ENCODE results near the gene MLF2. TPM values are rescaled to one million over a fixed set of nuclear protein-coding genes. Genes with fewer than 3 reads are reported as not detected.
A peak's percentile ranks its signal among the peaks of the same experiment; 100 is the strongest.

The MLF2 gene
- total RNA-seq, 2 experiments from 2014 or later: 140 to 141 TPM

DNA sequence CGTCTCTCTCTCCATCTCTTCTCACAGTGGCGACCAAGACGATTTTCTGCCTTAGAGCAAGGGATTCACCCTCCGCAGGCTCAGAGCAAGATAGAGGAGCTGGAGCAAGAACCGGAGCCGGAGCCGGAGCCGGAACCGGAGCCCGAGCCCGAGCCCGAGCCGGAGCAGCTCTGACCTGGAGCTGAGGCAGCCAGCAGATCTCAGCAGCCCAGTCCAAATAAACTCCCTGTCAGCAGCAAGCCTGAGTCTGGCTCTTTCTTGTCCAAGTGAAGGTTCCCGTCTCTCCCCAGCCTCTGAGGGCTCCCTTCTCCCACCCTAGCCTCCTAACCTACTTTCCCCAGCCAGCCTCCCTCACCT lies 25.3 kb upstream of the MLF2 start:
- Mint-ChIP-seq H3K36me3 (peaks cover 47% of the 10 kb centered on the region), H3K4me3 (peak overlapping the region; percentile 67), H3K27ac (peak overlapping the region; percentile 46), H3K4me1 (ENCODE audit: low read depth) (peaks cover 73% of the 10 kb centered on the region), H3K9me3 (no peaks in the 10 kb centered on the region), H3K27me3 (peaks cover 2% of the 10 kb centered on the region)
- no peak for DNase-seq
- CTCF ChIA-PET: interaction anchor here (0.6 to 5.2 kb wide), 21 partner anchors 9 to 179 kb away, joined by 3 to 72 read pairs (median 4); partner anchors contain the start of genes CD4, MLF2, PTMS and ZNF384
- POLR2A ChIA-PET: interaction anchor here (0.6 to 1.8 kb wide), 5 partner anchors 11 to 146 kb away, joined by 3 to 19 read pairs (median 5); partner anchors contain the start of genes CD4, MLF2 and PTMS
- intact Hi-C loops (cut with micrococcal nuclease): no loop called here

- CTCF ChIA-PET: interaction anchor here (0.6 to 5.2 kb wide), 5 partner anchors 11 to 182 kb away, joined by 3 to 72 read pairs (median 3); partner anchors contain the start of genes MLF2 and PTMS
Measured at GRCh38 chr12:6777386-6777785, 24.4 kb upstream of the MLF2 start.

GRCh38 chr12:6775185-6776174 lies 22.5 kb upstream of the MLF2 start:
- intact Hi-C loops (cut with micrococcal nuclease): loop anchor here (2.0 kb wide), 1 partner anchor 15 kb away; no protein-coding TSS in a partner anchor
- Mint-ChIP-seq H3K9me3 (no peaks in the 10 kb centered on the region), H3K4me1 (ENCODE audit: low read depth) (peaks cover 76% of the 10 kb centered on the region), H3K4me3 (peak overlapping the region; percentile 80), H3K27ac (peak overlapping the region; percentile 80), H3K27me3 (peaks cover 3% of the 10 kb centered on the region), H3K36me3 (peaks cover 52% of the 10 kb centered on the region)
- CTCF ChIA-PET: interaction anchor here (1.0 to 5.2 kb wide), 5 partner anchors 9 to 22 kb away, joined by 3 to 51 read pairs (median 8); partner anchors contain the start of genes CD4, MLF2 and PTMS
- POLR2A ChIA-PET: interaction anchor here (1.4 to 3.7 kb wide), 3 partner anchors 14 to 22 kb away, joined by 5 to 13 read pairs (median 12); partner anchors contain the start of genes CD4 and MLF2
- DNase-seq: peak; percentile 22

More at GRCh38 chr12:6777386-6777785, 24.4 kb upstream of the MLF2 start:
- Mint-ChIP-seq H3K9me3 (no peaks in the 10 kb centered on the region), H3K27ac (no peak overlapping the region), H3K4me3 (no peak overlapping the region), H3K27me3 (peaks cover 3% of the 10 kb centered on the region), H3K4me1 (ENCODE audit: low read depth) (peaks cover 69% of the 10 kb centered on the region), H3K36me3 (peaks cover 49% of the 10 kb centered on the region)
- intact Hi-C loops (cut with micrococcal nuclease): no loop called here
- POLR2A ChIA-PET: interaction anchor here (0.7 to 1.0 kb wide), 3 partner anchors 9 to 84 kb away, joined by 3 to 6 read pairs (median 3); partner anchors contain the start of gene PTMS
- no peak for DNase-seq

GRCh38 chr12:6774499-6775062 lies 21.6 kb upstream of the MLF2 start:
- Mint-ChIP-seq H3K4me1 (ENCODE audit: low read depth) (peaks cover 68% of the 10 kb centered on the region), H3K9me3 (no peaks in the 10 kb centered on the region), H3K27me3 (peaks cover 3% of the 10 kb centered on the region), H3K27ac (peak overlapping the region; percentile 80), H3K4me3 (peak overlapping the region; percentile 80), H3K36me3 (peaks cover 54% of the 10 kb centered on the region)
- peak; percentile 36 for DNase-seq
- POLR2A ChIA-PET: interaction anchor here (0.8 to 3.7 kb wide), 5 partner anchors 15 to 51 kb away, joined by 3 to 13 read pairs (median 7); partner anchors contain the start of genes CD4, COPS7A and MLF2
- CTCF ChIA-PET: interaction anchor here (1.0 to 5.2 kb wide), 7 partner anchors 8 to 90 kb away, joined by 3 to 51 read pairs (median 6); partner anchors contain the start of genes CD4, MLF2 and PTMS
- intact Hi-C loops (cut with micrococcal nuclease): loop anchor here (2.0 kb wide), 1 partner anchor 16 kb away; no protein-coding TSS in a partner anchor

DNA sequence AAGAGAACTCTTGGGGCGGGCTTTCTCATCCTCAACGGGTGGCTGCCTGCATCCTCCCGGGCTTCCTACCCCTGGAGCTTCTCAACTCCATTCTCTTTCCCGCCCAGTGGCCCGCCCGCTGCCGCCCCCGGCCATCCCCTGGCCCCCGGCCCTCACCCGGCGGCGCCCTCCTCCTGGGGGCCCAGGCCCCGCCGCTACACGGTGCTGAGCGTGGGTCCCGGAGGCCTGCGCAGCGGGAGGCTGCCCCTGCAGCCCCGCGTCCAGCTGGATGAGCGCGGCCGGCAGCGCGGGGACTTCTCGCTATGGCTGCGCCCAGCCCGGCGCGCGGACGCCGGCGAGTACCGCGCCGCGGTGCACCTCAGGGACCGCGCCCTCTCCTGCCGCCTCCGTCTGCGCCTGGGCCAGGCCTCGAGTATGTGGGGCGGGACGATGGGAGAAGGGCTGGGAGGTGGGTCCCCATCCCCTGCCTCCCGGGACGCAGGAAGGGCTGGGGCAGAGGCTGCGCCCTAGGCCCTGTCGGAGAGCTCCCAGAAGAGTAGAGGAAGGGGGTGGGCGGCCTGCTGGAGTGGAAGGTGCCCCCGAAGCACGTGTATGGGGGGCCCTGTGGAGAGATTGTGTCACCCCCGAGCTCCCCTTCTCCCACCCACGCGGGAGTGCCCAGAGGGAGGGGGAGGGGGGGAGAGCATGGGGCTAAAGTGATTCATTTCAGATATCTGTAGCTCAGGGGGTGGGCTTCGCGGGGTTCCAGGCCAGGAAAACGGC lies 20.8 kb upstream of the MLF2 start:
- peak overlapping the region; percentile 84 for H3K27ac Mint-ChIP-seq
- H3K9me3 Mint-ChIP-seq: no peaks in the 10 kb centered on the region
- H3K4me3 Mint-ChIP-seq: peak overlapping the region; percentile 86
- ChIA-PET POLR2A (interaction anchor here (0.6 to 3.7 kb wide), 5 partner anchors 15 to 50 kb away, joined by 3 to 13 read pairs (median 7); partner anchors contain the start of genes CD4, COPS7A and MLF2), CTCF (interaction anchor here (1.0 to 5.2 kb wide), 6 partner anchors 7 to 89 kb away, joined by 3 to 51 read pairs (median 7); partner anchors contain the start of genes CD4, MLF2 and PTMS)
- intact Hi-C loops (cut with micrococcal nuclease): loop anchor here (2.0 kb wide), 1 partner anchor 17 kb away; no protein-coding TSS in a partner anchor
- H3K36me3 Mint-ChIP-seq: peaks cover 51% of the 10 kb centered on the region
- DNase-seq: peak; percentile 61
- H3K4me1 Mint-ChIP-seq (ENCODE audit: low read depth): peaks cover 62% of the 10 kb centered on the region
- peaks cover 4% of the 10 kb centered on the region for H3K27me3 Mint-ChIP-seq

GRCh38 chr12:6772726-6773589 lies 20.0 kb upstream of the MLF2 start:
- peaks cover 9% of the 10 kb centered on the region for H3K27me3 Mint-ChIP-seq
- ChIA-PET POLR2A (interaction anchor here (1.2 to 3.7 kb wide), 3 partner anchors 13 to 19 kb away, joined by 6 to 12 read pairs (median 7); partner anchors contain the start of gene MLF2), CTCF (interaction anchor here (1.0 to 3.5 kb wide), 5 partner anchors 19 to 89 kb away, joined by 4 to 24 read pairs (median 5); partner anchors contain the start of genes COPS7A, MLF2 and ZNF384)
- DNase-seq: no peak
- H3K9me3 Mint-ChIP-seq: no peaks in the 10 kb centered on the region
- intact Hi-C loops (cut with micrococcal nuclease): no loop called here
- H3K4me3 Mint-ChIP-seq: peak overlapping the region; percentile 86
- H3K4me1 Mint-ChIP-seq (ENCODE audit: low read depth): peaks cover 61% of the 10 kb centered on the region
- H3K27ac Mint-ChIP-seq: peak overlapping the region; percentile 84
- peaks cover 44% of the 10 kb centered on the region for H3K36me3 Mint-ChIP-seq

DNA sequence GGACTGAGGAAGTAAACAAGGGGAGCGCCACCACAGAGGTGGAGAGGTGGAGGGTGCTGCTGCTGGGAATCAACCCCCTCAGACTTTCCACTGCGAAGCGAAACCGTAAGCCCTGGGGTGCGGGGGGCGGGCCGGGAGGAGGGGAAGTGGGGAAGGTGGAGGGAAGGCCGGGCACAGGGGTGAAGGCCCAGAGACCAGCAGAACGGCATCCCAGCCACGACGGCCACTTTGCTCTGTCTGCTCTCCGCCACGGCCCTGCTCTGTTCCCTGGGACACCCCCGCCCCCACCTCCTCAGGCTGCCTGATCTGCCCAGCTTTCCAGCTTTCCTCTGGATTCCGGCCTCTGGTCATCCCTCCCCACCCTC lies 19.4 kb upstream of the MLF2 start, which contains the start of gene LAG3:
TSS of gene LAG3 (plus strand) at position 190 of the 365 bp plus-strand sequence. CDS start 333 bp downstream, outside the sequence.
- intact Hi-C loops (cut with micrococcal nuclease): no loop called here
- Mint-ChIP-seq H3K36me3 (peaks cover 42% of the 10 kb centered on the region), H3K27me3 (peaks cover 13% of the 10 kb centered on the region), H3K4me1 (ENCODE audit: low read depth) (peaks cover 64% of the 10 kb centered on the region), H3K27ac (peak within 1 kb of the TSS; percentile 84), H3K9me3 (no peaks in the 10 kb centered on the region), H3K4me3 (peak within 1 kb of the TSS; percentile 86)
- ChIA-PET CTCF (interaction anchor here (1.0 to 3.7 kb wide), 6 partner anchors 8 to 83 kb away, joined by 3 to 24 read pairs (median 8); partner anchors contain the start of genes COPS7A, MLF2 and ZNF384), POLR2A (interaction anchor here (0.6 to 3.7 kb wide), 4 partner anchors 14 to 157 kb away, joined by 4 to 12 read pairs (median 7); partner anchors contain the start of gene CD4)
- DNase-seq: peak; percentile 85

- CTCF ChIA-PET: interaction anchor here (0.6 to 3.7 kb wide), 8 partner anchors 9 to 201 kb away, joined by 3 to 24 read pairs (median 8); partner anchors contain the start of genes COPS7A, MLF2 and ZNF384
- Mint-ChIP-seq H3K27ac (peak overlapping the region; percentile 84), H3K27me3 (peaks cover 13% of the 10 kb centered on the region), H3K4me3 (peak overlapping the region; percentile 86), H3K4me1 (ENCODE audit: low read depth) (peaks cover 62% of the 10 kb centered on the region), H3K9me3 (no peaks in the 10 kb centered on the region), H3K36me3 (peaks cover 41% of the 10 kb centered on the region)
- intact Hi-C loops (cut with micrococcal nuclease): no loop called here
- POLR2A ChIA-PET: interaction anchor here (0.6 to 3.7 kb wide), 6 partner anchors 9 to 156 kb away, joined by 3 to 12 read pairs (median 7); partner anchors contain the start of genes CD4 and TPI1
- no peak for DNase-seq
Measured at GRCh38 chr12:6771509-6772330, 18.8 kb upstream of the MLF2 start.

- no peak overlapping the region for H3K4me3 Mint-ChIP-seq
- H3K36me3 Mint-ChIP-seq: peaks cover 37% of the 10 kb centered on the region
- POLR2A ChIA-PET: interaction anchor here (0.8 to 2.1 kb wide), 3 partner anchors 10 to 97 kb away, joined by 3 to 10 read pairs (median 8); partner anchors contain the start of genes CD4 and TPI1
- H3K27ac Mint-ChIP-seq: peak overlapping the region; percentile 84
- intact Hi-C loops (cut with micrococcal nuclease): no loop called here
- peaks cover 57% of the 10 kb centered on the region for H3K4me1 Mint-ChIP-seq (ENCODE audit: low read depth)
- H3K9me3 Mint-ChIP-seq: no peaks in the 10 kb centered on the region
- CTCF ChIA-PET: interaction anchor here (0.6 to 3.7 kb wide), 8 partner anchors 9 to 201 kb away, joined by 3 to 24 read pairs (median 8); partner anchors contain the start of gene MLF2
- peak; percentile 55 for DNase-seq
- H3K27me3 Mint-ChIP-seq: peaks cover 13% of the 10 kb centered on the region
Measured at GRCh38 chr12:6771091-6771495, 18.2 kb upstream of the MLF2 start.

Data from activated CD4-positive, alpha-beta memory T cell treated with anti-CD3 and anti-CD28 coated beads for 36 hours (primary cell).